HG03469 (cell line): ENCODE data around the gene KIF16B.
"Not testable (repeated sequence)": the region's sequence is repeated elsewhere in the genome, so short reads cannot be mapped to it uniquely, and the experiment has no call there.

ENCODE experiments used
- ATAC-seq: cut with Tn5 transposase; IDR thresholded peaks from one replicate; pipeline ENCODE4 v1.9.1; 2021; ENCODE audit warnings: mild to moderate bottlenecking, moderate library complexity, moderate number of reproducible peaks; ENCODE audit not compliant: unreplicated experiment

KIF16B gene

DNA sequence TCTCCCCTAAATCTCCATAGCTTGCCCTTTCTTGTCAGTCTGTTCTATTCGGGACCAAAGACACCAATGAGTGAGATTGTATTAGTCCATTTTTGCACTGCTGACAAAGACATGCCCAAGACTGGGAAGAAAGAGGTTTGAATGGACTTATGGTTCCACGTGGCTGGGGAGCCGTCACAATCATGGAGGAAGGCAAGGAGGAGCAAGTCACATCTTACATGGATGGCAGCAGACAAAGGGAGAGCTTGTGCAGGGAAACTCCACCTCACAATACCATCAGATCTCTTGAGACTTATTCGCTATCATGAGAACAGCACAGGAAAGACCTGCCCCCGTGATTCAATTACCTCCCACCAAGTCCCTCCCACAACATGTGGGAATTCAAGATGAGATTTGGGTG is 133.7 kb downstream of the KIF16B start:
- not testable (repeated sequence) for ATAC-seq

DNA sequence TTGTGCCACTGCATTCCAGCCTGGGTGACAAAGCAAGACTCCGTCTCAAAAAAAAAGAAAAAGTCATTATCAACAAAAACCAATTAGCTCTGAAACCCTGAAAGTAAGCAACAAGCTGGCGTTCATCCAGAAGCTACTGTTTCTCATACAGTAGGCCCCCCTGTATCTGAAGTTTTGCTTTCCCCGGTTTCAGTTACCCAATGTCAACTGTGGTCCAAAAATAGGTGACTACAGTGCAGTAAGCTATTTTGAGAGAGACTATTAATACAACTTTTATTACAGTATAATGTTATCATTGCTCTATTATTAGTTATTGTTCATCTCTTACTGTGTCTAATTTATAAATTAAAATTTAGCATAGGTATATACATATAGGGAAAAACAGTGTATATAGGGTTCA is 135.1 kb downstream of the KIF16B start:
- ATAC-seq = no peak

DNA sequence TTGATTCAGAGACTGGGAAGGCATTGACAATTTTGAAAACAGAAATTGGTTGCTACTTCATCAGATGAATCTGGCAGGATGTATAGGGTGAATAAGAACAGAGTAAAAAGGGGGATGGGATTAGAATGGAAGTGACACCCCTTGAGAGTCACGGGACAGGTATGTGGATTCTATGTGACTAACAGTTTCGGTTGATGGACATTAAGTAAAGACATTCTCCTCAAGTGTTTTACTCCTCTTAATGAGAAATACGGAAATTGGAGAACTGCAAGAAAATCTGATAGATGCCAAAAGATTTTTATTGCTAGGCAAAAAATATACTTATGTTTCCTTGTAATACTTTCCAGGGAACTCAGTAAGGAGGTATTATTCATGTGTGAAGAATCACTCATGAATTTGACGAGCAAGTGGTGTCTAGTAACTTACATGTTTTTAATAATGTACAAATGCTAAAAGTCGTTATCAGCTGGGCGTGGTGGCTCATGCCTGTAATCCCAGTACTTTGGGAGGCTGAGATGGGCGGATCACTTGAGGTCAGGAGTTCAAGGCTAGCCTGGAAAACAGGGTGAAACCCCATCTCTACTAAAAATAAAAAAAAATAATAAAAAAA is 135.8 kb downstream of the KIF16B start:
- no peak for ATAC-seq

DNA sequence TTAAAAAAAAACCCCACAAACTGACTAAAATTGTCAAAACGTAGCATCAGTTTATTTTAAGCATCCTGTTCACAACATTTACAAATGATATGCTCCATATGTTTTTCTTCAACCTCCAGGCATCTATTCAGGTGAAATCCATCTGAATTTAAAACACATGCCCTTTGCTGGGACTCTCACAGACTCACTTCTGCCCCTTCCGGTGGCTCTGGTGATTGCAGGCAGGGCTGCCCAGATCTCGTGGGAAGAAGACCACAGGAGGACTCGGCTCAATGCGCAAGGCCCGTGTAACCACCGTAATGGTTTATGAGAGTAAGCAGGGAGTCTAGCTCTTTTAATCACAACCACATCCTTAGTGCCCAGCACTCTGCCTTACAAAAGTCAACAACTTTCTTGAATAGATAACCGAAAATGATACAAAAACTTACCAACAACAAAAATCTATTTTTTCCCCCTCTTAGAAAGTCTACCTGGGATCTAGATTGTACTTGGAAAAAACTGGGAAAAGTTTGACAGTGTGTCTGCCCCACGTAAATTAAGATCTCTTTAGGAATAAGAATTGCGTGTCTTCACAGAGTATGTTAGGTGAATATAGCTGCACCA is 139.1 kb downstream of the KIF16B start:
- ATAC-seq = peak; percentile 90

DNA sequence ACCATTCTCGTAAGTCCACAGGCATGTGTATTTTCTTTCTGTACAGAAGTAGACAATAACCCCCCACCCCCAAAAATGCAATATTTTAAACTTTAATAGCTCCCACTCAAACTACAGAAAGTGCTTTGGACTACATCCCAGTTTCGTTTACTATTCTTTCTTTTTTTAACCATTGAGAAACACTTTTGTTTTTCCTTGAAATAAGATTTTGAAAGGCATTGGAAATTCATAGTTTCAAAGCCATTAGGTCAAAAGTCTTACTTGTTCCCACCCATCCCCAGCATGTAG is 140.0 kb downstream of the KIF16B start:
- no peak for ATAC-seq

DNA sequence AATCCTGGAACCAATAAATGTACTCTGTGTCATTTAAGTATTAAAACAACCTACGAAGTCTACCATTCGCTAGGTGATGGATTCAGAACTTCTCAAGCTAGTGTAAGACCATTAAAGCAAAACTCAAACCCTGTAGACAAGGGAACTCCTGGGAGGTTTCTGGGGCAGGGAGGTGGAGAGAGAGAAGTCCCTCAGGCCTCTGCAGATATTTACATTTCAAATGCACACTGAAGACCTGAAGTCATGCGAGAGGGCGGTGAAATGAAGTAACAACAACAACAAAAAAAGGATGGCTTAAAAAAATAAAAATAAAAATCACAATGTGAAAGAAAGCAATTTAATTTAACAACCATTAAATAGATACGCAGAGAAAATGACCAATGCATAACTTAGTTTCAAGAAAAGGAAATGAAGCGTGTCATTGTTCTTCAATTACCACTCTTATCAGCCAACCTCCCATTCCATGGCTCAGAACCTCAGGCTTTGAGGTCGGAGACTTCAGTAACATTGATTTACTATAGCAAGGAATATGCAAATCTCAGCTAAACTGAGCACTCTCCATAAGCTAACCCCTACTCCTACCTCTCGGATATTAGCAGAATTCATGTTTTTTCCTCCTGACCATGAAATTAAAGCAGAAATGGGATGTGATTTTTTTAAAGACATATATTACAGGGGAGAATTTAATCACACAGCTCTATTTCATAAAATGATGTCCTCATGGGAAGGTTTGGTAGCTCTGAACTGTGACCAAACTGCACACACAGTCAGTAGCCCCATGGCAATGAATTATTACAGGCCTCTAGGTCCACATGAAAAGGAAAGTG is 140.6 kb downstream of the KIF16B start:
- ATAC-seq = no peak

DNA sequence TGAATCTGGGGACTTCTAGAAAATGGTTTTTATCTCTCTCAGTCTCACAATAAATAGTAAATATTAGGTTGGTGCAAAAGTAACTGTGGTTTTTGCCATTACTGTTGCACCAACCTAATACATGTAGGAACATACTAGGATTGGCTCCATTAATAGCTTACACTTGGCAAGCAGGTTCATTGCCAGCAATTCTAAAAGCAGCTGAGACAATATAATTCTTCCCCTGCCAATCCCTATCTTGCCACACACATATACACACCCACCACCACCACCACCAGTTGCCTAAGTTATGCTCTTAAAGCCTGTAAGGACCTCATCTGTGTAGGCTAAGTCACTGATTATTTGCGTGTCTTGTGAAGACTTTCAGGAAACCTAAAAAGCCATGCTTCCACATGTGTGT is 145.1 kb downstream of the KIF16B start:
- ATAC-seq = no peak

DNA sequence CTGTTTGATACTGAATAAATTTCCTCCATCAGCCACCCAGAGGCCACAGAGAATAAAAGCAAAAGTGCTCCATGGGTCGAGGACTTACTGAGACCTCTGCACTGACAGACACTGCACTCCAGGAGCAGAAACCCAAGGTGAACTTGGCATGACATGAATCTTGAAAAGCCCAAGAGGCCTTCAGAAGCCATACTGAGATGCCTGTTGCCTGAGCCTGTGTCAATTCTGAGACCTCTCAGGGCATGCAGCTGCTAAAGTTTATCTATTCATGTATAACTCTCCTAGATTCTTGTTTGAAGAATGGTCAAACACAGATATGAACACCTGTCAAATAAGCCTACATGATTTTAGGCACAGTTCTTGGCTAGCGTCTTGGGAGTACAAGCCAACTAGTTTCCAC is 145.7 kb downstream of the KIF16B start:
- ATAC-seq = no peak

DNA sequence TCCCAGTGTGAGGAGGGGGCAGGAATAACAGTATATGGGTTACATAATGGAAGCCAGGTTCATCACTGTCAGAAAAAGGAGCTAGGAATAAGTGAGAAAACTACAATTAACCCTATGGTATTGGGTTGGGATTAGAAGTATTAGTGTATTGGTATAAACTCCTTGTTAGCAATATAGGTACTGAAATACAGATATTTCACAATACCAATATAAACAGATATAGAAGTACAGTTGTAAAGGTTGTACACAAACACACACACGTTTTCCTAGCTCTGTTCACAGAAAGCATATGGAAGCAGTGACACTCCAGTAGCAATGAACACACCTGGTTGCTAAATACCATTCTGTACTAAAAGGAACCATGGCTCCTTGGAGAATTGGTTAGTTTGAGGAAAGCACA is 148.5 kb downstream of the KIF16B start:
- no peak for ATAC-seq

DNA sequence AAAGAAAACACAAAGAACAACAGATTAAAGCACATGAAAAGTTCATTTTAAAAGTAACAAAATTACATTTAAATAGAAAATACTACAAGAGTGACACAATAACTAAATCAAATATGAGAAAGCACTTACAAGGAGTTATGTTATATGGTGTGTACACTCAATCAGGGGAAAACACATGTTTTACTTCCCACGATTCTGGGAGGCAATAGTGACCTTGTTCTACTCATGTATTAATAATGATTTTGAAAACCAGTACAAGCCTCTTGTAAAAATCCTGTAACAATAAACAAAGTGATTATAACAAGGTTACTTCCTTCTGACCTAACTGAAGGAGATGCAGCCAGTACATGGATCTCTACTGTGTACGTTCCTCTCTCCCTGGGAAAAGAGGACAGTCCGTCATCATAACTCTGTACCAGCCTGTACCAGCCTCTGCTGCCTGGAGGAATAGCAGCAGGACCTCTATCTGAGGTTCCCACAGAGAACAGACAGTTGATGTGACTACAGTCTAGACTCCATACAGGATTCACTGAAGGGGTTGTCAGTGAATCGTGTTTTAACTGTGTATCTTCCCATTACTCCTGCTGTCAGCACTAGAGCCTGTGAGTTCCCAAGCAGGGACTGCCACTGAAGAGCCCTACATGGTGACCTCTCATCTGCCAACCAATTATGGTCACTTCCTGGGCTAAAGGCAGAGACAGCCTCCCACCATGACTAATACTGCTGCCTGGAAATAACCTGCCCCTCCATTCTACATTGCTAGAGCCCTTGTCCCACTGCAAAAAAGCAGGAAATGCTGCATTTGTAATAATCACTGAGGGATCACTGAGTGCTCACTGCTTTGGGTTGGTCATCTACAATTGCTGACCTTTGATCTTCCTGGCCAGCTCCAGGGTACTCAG is 149.7 kb downstream of the KIF16B start:
- no peak for ATAC-seq

DNA sequence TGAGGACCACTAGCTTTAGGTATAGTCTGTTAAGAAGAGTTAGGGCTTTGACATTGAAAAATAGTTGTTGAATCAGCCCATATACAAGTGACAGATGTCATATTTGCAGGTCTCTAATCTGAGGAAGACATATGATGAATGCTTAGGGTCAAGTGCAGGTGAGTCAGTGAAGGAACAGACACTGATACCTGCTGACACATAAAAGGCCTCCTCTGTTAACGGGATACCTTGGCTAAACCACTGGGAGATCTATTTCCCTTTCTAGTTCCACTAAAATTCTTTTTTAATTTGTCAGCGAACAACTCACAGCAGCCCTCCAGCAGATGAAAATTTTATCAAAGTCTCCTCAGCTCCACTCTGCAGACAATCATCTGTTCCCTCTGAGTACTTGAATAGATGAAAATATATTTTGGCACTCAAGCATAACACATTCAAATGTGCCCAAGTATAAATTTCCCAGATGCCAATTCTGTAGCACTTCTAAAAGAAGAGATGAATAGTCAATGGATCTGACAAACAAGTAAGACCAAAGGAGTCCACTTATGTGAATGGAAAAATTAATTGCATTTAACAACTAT is 154.0 kb downstream of the KIF16B start:
- no peak for ATAC-seq

DNA sequence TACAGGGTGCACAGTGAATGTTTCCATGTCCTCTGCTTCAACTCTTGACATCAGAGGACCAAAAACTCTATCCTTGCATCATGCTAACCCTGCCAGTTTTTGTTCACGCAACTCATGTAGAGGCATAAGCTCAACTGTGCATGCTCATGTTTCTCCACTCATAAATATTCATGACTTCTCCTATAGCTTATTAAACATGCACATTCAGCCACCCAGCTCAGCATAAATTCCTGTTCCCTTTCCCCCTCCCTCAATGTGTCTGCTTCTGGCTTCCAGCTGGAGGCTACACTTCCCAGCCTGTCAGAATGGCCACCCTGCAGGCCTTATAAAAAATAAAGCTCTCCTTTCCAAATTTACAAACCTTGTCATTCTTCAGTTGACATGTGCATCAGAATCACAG is 154.6 kb downstream of the KIF16B start:
- no peak for ATAC-seq

DNA sequence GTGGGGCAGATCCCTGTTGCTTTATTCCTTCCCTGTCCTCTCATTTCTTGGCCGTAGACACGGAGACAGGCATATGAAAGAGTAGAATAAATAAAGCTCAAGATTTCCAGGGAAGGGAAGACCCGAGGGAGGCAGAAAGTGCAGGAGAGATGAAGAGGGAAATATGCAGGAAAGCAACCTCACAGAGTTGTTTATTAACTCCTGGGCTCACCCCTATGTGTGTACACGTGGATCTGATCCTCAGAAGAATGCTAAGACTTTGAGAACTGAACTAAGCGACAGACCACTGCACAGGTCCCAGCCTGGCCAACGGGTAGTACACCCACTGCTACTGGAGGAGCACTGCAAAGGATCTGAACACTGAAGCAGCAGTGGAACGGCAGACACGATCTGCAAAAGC is 156.2 kb downstream of the KIF16B start:
- ATAC-seq = no peak

DNA sequence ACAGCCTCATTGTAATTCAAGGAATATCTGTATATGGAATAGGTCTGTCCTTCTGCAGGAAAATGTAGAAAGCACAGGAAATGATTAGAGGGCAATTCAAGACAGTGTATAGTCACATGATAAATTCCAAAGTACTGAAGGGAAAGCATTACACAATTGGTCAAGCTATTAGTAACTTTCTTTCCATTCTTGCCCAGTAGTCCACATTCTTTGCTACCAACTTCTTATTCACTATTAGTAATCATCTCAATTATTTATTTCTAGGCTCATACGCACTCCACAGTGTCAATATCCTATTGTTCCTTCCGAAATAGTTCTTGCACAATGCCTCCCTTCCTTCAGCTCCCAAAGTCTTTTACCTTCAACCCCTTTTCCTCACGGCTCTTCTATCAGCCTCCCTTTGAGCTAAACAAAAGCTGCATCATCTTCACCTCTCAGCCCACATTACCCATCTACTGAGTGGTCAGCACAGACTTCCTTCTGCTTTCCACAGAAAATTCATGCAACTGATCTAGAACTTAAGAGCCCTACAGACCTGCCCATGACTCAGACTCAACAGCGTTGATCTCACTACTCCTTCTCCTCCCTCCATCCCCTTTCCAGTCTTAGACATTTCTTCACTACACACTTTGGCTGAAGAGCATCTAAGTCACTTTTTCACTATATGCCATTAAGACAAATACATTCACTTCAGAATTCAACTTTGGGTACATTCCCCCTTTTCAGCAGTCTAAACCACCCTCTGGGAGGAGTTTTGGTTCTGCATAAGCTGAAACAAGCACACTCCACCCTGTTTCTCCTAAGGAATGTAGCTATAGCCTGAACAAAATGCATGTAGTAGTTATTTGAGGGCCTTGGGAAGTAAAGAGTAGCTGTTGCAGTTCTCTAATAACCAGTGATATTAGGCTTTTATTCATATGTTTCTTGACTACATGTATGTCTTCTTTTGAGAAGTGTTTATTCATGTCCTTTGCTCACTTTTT is 157.9 kb downstream of the KIF16B start:
- no peak for ATAC-seq

DNA sequence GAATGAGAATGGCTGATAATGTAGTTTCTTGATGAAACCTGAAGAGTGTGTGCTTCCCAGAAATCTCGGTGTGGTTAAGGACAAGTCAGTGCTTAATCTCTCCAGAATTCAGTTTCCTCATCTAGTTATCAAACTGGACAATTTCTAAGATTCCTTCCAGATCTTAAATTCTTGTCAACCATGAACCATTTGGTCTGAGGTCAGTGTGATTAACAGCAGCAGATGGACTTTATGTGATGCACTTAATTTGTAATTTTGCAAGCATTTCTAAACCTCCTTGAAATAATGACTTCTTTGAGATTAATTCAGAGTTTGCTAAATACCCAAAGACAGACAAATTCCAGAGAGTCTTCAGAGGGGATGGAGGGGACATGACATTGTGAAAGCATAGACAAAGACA is 160.3 kb downstream of the KIF16B start:
- ATAC-seq = no peak

DNA sequence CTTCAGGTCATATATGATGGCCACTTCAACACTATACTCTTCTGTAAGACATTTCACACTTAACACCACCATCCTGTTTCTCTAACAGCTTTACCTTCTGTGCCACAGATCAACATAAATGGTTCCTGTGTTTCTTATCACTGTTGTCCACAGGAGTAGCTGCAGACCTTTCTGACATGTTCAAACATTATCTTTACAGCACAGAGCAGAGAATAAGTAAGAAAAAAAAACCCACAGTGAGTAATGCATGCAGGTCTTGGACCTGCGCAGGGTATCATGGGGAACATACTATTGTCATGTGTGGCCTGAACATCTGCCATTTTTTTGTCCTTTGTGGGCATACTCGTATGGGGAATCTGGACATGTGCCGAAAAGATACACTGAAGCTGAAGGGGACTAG is 161.9 kb downstream of the KIF16B start:
- ATAC-seq = no peak

DNA sequence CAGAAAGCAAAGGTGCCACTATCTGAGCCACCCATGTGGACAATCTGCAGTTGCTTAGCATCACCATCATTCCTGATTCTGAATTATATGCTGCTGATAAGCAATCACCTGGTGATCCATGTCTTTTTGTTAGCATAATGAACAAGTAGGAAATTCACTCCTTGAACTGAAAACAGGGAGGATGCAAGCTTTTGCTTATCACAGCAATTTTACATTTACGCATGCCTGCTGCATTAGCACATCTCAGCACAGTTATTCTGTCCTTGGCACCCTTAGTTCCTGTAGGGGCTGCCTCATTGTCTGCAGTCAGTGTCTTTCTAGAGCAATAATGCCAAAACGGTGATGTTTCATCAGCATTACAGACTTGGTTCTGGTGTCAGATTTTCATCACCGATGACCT is 162.6 kb downstream of the KIF16B start:
- no peak for ATAC-seq

DNA sequence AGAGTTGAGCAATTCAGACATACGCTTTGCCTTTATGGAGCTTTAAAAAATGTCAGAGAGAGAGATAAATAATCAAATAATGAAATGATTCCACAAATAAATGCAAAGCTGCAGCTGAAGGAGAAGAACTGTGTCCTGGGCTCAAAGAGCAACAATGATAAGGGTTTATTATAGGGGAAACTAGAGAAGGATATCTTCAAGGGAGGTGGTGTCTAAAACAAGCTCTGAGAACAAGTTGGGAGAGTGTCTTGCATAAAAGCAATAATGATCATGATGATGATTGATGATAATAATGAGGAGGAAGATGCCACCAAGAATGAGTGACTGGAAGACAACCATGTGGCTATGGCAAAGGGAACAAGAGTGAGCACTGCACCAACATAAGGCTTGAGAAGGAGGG is 164.3 kb downstream of the KIF16B start:
- ATAC-seq = no peak

DNA sequence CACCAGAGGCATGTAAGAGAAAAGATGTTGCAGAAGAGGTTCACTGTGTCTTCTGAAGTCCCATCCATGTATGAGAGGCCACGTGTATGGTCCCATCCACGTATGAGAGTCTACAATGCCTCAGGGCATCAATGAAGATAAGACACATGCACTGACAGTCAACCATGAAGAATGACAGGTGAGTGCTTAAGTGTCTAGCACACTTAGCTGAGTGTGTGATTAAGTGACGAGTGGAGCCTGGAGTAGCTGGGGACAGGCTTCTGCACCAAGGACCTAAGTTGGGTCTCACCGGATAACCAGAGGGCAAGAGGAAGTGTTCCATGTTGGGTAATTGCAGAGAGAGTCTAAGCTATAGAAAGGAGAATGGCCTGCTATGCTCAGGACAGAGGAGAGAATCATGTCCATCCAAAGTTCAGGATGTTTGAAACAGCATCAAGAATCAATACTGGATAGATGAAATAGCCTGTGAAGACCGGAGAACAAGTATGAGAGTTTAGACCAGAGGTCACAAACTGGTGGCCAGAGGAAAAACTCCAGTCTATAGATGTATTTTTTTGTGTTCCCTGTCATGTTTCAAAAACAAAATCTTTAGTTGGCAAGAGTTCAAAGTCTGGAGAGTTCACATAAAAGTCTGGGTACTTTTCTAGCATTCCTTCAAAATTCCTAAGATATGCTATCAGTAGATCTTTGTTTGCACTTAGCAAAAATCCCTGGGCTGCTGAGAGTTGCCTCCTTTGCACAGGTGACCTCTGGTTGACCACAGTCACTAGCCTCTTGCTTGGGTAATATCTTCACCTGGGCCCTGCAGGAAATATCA is 165.8 kb downstream of the KIF16B start:
- ATAC-seq = no peak
